ENCODE measurements around the gene ENTREP3.

DNA sequence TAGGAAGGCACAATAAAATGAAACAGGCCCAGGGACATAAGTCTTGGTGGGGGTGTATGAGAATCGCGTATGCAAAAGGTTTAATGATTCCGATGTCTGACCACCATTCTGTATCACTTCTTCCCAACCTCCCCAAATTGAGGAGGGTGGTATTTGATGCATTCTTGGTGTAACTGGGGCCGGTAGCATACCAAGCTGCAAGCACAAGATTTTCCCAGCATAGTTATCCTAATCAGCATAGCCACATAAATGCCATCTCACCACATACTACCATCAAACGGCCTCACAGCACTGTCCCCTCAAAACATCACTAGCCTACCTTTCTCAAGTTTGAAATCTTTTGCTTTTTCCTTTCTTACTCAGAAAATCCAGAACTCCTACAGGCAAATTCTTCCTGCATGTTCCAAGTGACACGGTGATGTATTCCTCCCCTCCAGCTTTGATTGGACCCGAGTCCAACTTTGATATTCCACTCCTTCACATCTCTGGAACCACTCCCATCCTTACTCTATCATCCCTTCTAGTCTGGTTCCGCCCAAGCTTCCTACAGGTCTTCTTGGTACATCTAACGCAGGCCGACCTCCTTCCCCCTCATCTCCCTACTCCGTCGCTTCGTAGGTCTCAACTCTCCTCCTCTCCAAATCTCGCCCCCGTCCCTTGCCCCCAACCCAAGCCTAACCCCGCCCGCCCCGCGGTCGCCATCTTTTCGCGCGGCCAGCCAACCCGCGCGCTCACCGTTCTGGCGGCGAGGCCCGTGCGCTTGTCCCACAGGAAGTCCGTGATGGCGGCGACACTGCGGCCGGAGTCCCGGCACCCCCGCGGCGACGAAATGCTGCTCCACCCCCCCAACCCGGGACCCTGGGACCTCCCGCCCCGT is 17.4 kb upstream of the ENTREP3 start:
- TF ChIP-seq, protein P1, sequence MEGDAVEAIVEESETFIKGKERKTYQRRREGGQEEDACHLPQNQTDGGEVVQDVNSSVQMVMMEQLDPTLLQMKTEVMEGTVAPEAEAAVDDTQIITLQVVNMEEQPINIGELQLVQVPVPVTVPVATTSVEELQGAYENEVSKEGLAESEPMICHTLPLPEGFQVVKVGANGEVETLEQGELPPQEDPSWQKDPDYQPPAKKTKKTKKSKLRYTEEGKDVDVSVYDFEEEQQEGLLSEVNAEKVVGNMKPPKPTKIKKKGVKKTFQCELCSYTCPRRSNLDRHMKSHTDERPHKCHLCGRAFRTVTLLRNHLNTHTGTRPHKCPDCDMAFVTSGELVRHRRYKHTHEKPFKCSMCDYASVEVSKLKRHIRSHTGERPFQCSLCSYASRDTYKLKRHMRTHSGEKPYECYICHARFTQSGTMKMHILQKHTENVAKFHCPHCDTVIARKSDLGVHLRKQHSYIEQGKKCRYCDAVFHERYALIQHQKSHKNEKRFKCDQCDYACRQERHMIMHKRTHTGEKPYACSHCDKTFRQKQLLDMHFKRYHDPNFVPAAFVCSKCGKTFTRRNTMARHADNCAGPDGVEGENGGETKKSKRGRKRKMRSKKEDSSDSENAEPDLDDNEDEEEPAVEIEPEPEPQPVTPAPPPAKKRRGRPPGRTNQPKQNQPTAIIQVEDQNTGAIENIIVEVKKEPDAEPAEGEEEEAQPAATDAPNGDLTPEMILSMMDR (IDR thresholded peaks at IDR 0.05): no peak
- no peak for TF ChIP-seq POLR2A (IDR thresholded peaks at IDR 0.05)

All from thyroid gland (tissue), 4 donors.